HepG2 (cell line): ENCODE results near the gene MMP23B. TPM values are rescaled to one million over a fixed set of nuclear protein-coding genes. Genes with fewer than 3 reads are reported as not detected.

ENCODE experiments used
- AHR ChIP-seq: IDR thresholded peaks from 2 replicates; pipeline ENCODE4 v1.6.1; 2018; ENCODE audit warnings: missing genetic modification reagents, missing compliant biosample characterization
- CEBPG ChIP-seq: IDR thresholded peaks from 2 replicates; pipeline ENCODE4 v1.6.1; 2016
- EZH2 ChIP-seq: conservative IDR thresholded peaks from 2 replicates; pipeline ENCODE4 v1.6.1; 2012; ENCODE audit warnings: mild to moderate bottlenecking, low read depth, low read length, moderate library complexity
- FOXJ3 ChIP-seq: sonication (generic); formaldehyde crosslinking; IDR thresholded peaks from 2 replicates; pipeline ENCODE4 v1.4.0; 2020; ENCODE audit warnings: missing genetic modification reagents, mild to moderate bottlenecking, borderline replicate concordance
- IRF2 ChIP-seq: IDR thresholded peaks from 2 replicates; pipeline ENCODE4 v1.6.1; 2018; ENCODE audit warnings: missing genetic modification reagents, missing compliant biosample characterization
- MIER2 ChIP-seq: IDR thresholded peaks from 2 replicates; pipeline ENCODE4 v1.6.1; 2016; ENCODE audit warnings: missing biosample characterization, missing genetic modification reagents
- NFATC3 ChIP-seq: sonication (generic); formaldehyde crosslinking; IDR thresholded peaks from 2 replicates; pipeline ENCODE4 v1.5.1; 2020; ENCODE audit warnings: mild to moderate bottlenecking, missing genetic modification reagents
- SCMH1 ChIP-seq: sonication (generic); formaldehyde crosslinking; IDR thresholded peaks from 2 replicates; pipeline ENCODE4 v1.9.0; 2021; ENCODE audit warnings: missing genetic modification reagents, mild to moderate bottlenecking, borderline replicate concordance
- SMARCE1 ChIP-seq: fragments of 450-650 bp; IDR thresholded peaks from 2 replicates; pipeline ENCODE4 v1.6.1; 2017; ENCODE audit warnings: borderline replicate concordance
- STAG1 ChIP-seq: sonication (generic); formaldehyde crosslinking; IDR thresholded peaks from 2 replicates; pipeline ENCODE4 v1.4.0; 2020; ENCODE audit warnings: missing genetic modification reagents
- TRIM24 ChIP-seq: sonication (generic); formaldehyde crosslinking; IDR thresholded peaks from 2 replicates; pipeline ENCODE4 v1.8.0; 2022; ENCODE audit warnings: mild to moderate bottlenecking, missing genetic modification reagents
- ZFP36L1 ChIP-seq: sonication (generic); formaldehyde crosslinking; IDR thresholded peaks from 2 replicates; pipeline ENCODE4 v1.8.0; 2022; ENCODE audit warnings: mild to moderate bottlenecking, missing genetic modification reagents, moderate library complexity
- ZNF160 ChIP-seq: sonication (generic); formaldehyde crosslinking; IDR thresholded peaks from 2 replicates; pipeline ENCODE4 v1.8.0; 2022; ENCODE audit warnings: mild to moderate bottlenecking, inconsistent platforms, missing genetic modification reagents
- ZNF280D ChIP-seq: sonication (generic); formaldehyde crosslinking; IDR thresholded peaks from 2 replicates; pipeline ENCODE4 v1.5.1; 2020; ENCODE audit warnings: mild to moderate bottlenecking, missing genetic modification reagents
- ZNF460 ChIP-seq: sonication (generic); formaldehyde crosslinking; IDR thresholded peaks from 2 replicates; pipeline ENCODE4 v1.5.1; 2020; ENCODE audit warnings: missing genetic modification reagents, mild to moderate bottlenecking, borderline replicate concordance
- ZNF546 ChIP-seq: sonication (generic); formaldehyde crosslinking; conservative IDR thresholded peaks from 2 replicates; pipeline ENCODE4 v1.8.1; 2023; ENCODE audit warnings: mild to moderate bottlenecking, missing genetic modification reagents
- ZNF746 ChIP-seq: sonication (generic); formaldehyde crosslinking; IDR thresholded peaks from 2 replicates; pipeline ENCODE4 v1.8.0; 2022; ENCODE audit warnings: mild to moderate bottlenecking, missing genetic modification reagents
- ZNF768 ChIP-seq: sonication (generic); formaldehyde crosslinking; IDR thresholded peaks from 2 replicates; pipeline ENCODE4 v1.4.0; 2020; ENCODE audit warnings: missing genetic modification reagents
- ZSCAN25 ChIP-seq: sonication (generic); formaldehyde crosslinking; IDR thresholded peaks from 2 replicates; pipeline ENCODE4 v1.8.0; 2022; ENCODE audit warnings: mild to moderate bottlenecking, missing genetic modification reagents
- ZSCAN29 ChIP-seq: sonication (generic); formaldehyde crosslinking; conservative IDR thresholded peaks from 2 replicates; pipeline ENCODE4 v1.4.0; 2020; ENCODE audit warnings: mild to moderate bottlenecking, missing genetic modification reagents
- polyA plus RNA-seq, 8 experiments: library from polyadenylated mRNA; depleted of rRNA in 3 of 8; stranded (reverse) in 7 of 8; unstranded in 1 of 8; fragments of >200 nt; fragmentation: Illumina TruSeq in 4 of 8; extraction: Trizol in 4 of 8; gene quantifications; 2 replicates each; pipeline versions ENCODE4 v1.2.1 to v1.2.3, GENCODE V29; 2011 to 2016; ENCODE audit warnings: low read depth in 4 of 8, missing spikeins in 1 of 8, mixed read lengths in 1 of 8; ENCODE audit not compliant: insufficient read depth in 1 of 8
- total RNA-seq, 5 experiments: library from RNA; depleted of rRNA; stranded (reverse); fragments of >200 nt; fragmentation: Illumina TruSeq; extraction: Trizol; gene quantifications; 2 replicates each; pipeline ENCODE4 v1.2.3, GENCODE V29; 2016; ENCODE audit warnings: low read depth in 1 of 5
- TF ChIP-seq, protein P1 (sequence below): sonication (generic); formaldehyde crosslinking; IDR thresholded peaks from 2 replicates; pipeline ENCODE4 v1.4.0; 2020; ENCODE audit warnings: low read depth, missing genetic modification reagents
- TF ChIP-seq, protein P2 (sequence below): IDR thresholded peaks from 2 replicates; pipeline ENCODE4 v1.6.1; 2016; ENCODE audit warnings: mild to moderate bottlenecking
- TF ChIP-seq, protein P3 (sequence below): sonication (generic); formaldehyde crosslinking; IDR thresholded peaks from 2 replicates; pipeline ENCODE4 v1.9.0; 2022; ENCODE audit warnings: low read depth, missing genetic modification reagents

MMP23B gene
- total and polyA plus RNA-seq, 2 of the 13 experiments (the other 11 are each of a cell fraction or from before 2014, with no cell fraction given) = 0.61 to 0.75 TPM

GRCh38 chr1:1680912-1681273 lies 48.9 kb downstream of the MMP23B start (continued):
- TF ChIP-seq ZSCAN25 (CRISPR knock-in tag) = peak; percentile 68; the same call in 1 of the 2 replicates
- TF ChIP-seq NFATC3 (CRISPR knock-in tag) = no peak
- TF ChIP-seq ZNF546 (CRISPR knock-in tag) = no peak
- TF ChIP-seq ZNF160 (CRISPR knock-in tag) = peak; percentile 74; the same call in 1 of the 2 replicates
- no peak for TF ChIP-seq SMARCE1
- no peak for TF ChIP-seq CEBPG
- no peak for TF ChIP-seq AHR (CRISPR knock-in tag)
- TF ChIP-seq, protein P1, sequence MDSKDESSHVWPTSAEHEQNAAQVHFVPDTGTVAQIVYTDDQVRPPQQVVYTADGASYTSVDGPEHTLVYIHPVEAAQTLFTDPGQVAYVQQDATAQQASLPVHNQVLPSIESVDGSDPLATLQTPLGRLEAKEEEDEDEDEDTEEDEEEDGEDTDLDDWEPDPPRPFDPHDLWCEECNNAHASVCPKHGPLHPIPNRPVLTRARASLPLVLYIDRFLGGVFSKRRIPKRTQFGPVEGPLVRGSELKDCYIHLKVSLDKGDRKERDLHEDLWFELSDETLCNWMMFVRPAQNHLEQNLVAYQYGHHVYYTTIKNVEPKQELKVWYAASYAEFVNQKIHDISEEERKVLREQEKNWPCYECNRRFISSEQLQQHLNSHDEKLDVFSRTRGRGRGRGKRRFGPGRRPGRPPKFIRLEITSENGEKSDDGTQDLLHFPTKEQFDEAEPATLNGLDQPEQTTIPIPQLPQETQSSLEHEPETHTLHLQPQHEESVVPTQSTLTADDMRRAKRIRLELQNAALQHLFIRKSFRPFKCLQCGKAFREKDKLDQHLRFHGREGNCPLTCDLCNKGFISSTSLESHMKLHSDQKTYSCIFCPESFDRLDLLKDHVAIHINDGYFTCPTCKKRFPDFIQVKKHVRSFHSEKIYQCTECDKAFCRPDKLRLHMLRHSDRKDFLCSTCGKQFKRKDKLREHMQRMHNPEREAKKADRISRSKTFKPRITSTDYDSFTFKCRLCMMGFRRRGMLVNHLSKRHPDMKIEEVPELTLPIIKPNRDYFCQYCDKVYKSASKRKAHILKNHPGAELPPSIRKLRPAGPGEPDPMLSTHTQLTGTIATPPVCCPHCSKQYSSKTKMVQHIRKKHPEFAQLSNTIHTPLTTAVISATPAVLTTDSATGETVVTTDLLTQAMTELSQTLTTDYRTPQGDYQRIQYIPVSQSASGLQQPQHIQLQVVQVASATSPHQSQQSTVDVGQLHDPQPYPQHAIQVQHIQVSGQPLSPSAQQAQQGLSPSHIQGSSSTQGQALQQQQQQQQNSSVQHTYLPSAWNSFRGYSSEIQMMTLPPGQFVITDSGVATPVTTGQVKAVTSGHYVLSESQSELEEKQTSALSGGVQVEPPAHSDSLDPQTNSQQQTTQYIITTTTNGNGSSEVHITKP = peak; percentile 73; the same call in 1 of the 2 replicates
- TF ChIP-seq ZNF768 (CRISPR knock-in tag) = no peak
- TF ChIP-seq IRF2 = no peak
- no peak for TF ChIP-seq ZNF746
- TF ChIP-seq ZNF280D (CRISPR knock-in tag) = no peak
- no peak for TF ChIP-seq ZSCAN29 (CRISPR knock-in tag)
- no peak for TF ChIP-seq EZH2
- TF ChIP-seq TRIM24 (CRISPR knock-in tag) = no peak
- TF ChIP-seq, protein P2, sequence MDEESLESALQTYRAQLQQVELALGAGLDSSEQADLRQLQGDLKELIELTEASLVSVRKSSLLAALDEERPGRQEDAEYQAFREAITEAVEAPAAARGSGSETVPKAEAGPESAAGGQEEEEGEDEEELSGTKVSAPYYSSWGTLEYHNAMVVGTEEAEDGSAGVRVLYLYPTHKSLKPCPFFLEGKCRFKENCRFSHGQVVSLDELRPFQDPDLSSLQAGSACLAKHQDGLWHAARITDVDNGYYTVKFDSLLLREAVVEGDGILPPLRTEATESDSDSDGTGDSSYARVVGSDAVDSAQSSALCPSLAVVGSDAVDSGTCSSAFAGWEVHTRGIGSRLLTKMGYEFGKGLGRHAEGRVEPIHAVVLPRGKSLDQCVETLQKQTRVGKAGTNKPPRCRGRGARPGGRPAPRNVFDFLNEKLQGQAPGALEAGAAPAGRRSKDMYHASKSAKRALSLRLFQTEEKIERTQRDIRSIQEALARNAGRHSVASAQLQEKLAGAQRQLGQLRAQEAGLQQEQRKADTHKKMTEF (CRISPR knock-in tag) = 0 out of 2 replicates have a peak, but pooled peaks have one; percentile 25
- no peak for TF ChIP-seq ZFP36L1 (CRISPR knock-in tag)
- no peak for TF ChIP-seq STAG1 (CRISPR knock-in tag)
- TF ChIP-seq ZNF460 (CRISPR knock-in tag) = 0 out of 2 replicates have a peak, but pooled peaks have one; percentile 21
- no peak for TF ChIP-seq MIER2 (CRISPR knock-in tag)
- TF ChIP-seq FOXJ3 (CRISPR knock-in tag) = no peak
- TF ChIP-seq, protein P3, sequence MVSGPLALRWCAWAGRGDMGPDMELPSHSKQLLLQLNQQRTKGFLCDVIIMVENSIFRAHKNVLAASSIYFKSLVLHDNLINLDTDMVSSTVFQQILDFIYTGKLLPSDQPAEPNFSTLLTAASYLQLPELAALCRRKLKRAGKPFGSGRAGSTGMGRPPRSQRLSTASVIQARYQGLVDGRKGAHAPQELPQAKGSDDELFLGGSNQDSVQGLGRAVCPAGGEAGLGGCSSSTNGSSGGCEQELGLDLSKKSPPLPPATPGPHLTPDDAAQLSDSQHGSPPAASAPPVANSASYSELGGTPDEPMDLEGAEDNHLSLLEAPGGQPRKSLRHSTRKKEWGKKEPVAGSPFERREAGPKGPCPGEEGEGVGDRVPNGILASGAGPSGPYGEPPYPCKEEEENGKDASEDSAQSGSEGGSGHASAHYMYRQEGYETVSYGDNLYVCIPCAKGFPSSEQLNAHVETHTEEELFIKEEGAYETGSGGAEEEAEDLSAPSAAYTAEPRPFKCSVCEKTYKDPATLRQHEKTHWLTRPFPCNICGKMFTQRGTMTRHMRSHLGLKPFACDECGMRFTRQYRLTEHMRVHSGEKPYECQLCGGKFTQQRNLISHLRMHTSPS (CRISPR knock-in tag) = no peak
- no peak for TF ChIP-seq SCMH1 (CRISPR knock-in tag)
